ENCODE measurements around the gene IGFBP7. TPM values are rescaled to one million over a fixed set of nuclear protein-coding genes. Genes with fewer than 3 reads are reported as not detected.

Gene IGFBP7, protein sequence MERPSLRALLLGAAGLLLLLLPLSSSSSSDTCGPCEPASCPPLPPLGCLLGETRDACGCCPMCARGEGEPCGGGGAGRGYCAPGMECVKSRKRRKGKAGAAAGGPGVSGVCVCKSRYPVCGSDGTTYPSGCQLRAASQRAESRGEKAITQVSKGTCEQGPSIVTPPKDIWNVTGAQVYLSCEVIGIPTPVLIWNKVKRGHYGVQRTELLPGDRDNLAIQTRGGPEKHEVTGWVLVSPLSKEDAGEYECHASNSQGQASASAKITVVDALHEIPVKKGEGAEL
- total RNA-seq: under 1 TPM in 1 of 2 experiments, not detected in 1; 0.17 TPM

DNA sequence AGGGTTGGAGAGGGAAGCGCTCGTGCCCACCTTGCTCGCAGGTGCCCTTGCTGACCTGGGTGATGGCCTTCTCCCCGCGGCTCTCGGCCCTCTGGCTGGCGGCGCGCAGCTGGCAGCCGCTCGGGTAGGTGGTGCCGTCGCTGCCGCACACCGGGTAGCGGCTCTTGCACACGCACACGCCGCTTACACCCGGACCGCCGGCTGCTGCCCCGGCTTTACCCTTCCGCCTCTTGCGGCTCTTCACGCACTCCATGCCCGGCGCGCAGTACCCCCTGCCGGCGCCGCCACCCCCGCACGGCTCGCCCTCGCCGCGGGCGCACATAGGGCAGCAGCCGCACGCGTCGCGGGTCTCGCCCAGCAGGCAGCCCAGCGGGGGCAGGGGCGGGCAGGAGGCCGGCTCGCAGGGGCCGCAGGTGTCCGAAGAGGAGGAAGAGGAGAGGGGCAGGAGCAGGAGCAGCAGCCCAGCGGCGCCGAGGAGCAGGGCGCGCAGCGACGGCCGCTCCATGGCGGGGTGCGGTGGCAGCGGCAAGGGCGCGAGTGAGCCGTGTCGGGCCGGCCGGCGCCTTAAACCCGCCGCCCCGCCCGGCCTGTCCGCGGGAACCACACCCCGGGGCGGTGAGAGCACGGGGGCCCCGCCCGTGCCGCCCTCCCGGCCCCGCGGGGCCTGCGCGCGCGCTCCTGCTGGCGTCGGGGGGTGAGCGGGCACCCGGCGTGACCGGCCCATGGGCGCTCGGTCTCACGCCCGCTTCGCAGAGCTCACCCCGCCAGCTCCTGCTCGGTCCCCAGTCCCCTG is at the start of gene IGFBP7:
Gene IGFBP7 (minus strand): TSS at position 539 of the 793 bp plus-strand sequence. CDS start 34 bp downstream, at position 505.
- peak; percentile 11 for DNase-seq
- Mint-ChIP-seq H3K4me1 (ENCODE audit: low read depth) (peaks cover 11% of the 10 kb centered on the region), H3K36me3 (ENCODE audit: low read depth) (no peaks in the 10 kb centered on the region), H3K4me3 (peak within 1 kb of the TSS; percentile 65), H3K27me3 (ENCODE audit: low read depth) (peaks cover 58% of the 10 kb centered on the region), H3K9me3 (no peaks in the 10 kb centered on the region), H3K27ac (no peak within 1 kb of the TSS)
- CTCF ChIA-PET: interaction anchor here (0.6 to 0.8 kb wide), 2 partner anchors 57 to 203 kb away, joined by 3 read pairs; no protein-coding TSS in a partner anchor
- intact Hi-C loops (cut with micrococcal nuclease): no loop called here

DNA sequence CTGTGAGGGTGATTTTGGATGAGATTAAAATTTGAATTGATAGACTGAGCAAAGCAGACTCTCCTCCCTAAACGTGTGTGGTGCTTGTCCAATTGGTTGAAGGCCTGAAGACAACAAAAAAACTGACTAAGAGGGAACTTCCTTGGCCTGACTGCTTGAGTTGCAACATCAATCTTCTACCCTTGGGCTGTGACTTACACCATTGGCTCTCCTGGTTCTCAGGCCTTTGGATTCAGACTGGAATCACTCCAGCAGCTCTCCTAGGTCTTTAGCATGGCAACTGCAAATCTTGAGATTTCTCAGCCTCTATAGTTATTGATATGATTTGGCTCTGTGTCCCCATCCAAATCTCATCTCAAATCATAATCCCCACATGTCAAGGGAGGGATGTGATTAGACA is 49.7 kb upstream of the IGFBP7 start:
- CTCF ChIA-PET: no interaction called here

DNA sequence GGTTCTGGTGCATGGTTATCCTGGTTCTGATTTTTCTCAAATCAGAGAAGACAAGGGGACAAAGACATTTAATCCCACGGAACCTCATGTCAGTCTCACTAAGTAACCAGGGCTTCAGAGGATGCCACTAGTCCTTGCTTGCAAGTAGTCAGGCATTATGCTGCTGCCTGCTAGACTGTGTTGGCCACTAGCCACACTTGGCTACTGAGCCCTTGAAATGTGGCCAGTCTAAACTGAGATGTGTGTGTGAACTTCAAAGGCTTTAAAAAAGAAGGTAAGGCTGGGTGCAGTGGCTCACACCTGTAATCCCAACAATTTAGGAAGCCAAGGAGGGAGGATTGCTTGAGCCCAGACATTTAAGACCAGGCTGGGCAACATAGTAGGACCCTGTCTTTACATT is 48.6 kb upstream of the IGFBP7 start:
- Mint-ChIP-seq H3K27me3 (ENCODE audit: low read depth) (peaks cover 22% of the 10 kb centered on the region), H3K4me1 (ENCODE audit: low read depth) (peaks cover 3% of the 10 kb centered on the region), H3K36me3 (ENCODE audit: low read depth) (no peaks in the 10 kb centered on the region), H3K27ac (no peak overlapping the region), H3K4me3 (no peak overlapping the region), H3K9me3 (no peaks in the 10 kb centered on the region)
- no peak for DNase-seq
- CTCF ChIA-PET: no interaction called here
- intact Hi-C loops (cut with micrococcal nuclease): no loop called here

More for the DNA sequence above, 49.7 kb upstream of the IGFBP7 start:
- H3K9me3 Mint-ChIP-seq: no peaks in the 10 kb centered on the region
- DNase-seq: no peak
- peaks cover 24% of the 10 kb centered on the region for H3K27me3 Mint-ChIP-seq (ENCODE audit: low read depth)
- no peak overlapping the region for H3K27ac Mint-ChIP-seq
- H3K36me3 Mint-ChIP-seq (ENCODE audit: low read depth): no peaks in the 10 kb centered on the region
- no peak overlapping the region for H3K4me3 Mint-ChIP-seq
- peaks cover 8% of the 10 kb centered on the region for H3K4me1 Mint-ChIP-seq (ENCODE audit: low read depth)
- intact Hi-C loops (cut with micrococcal nuclease): loop anchor here (5.0 kb wide), 2 partner anchors 267 to 902 kb away; no protein-coding TSS in a partner anchor

DNA sequence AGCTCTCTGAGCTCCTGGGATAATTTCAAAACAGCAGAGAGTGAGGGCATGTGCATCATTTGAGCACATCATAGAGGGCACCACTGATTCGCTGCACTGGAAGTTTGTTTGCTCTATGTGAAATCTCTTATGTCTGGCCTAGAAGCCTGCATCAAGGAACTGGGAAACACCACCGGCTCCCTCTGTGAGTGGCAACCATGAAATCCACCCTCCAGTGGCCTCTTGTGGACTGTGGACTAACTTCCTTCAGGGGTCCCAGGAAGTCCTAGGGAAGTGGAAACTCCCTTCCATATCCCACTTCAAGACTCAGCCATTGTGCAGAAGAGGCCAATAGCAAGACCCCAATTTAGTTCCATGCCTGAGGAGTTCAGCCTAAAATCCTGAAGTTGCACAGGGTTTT is 48.0 kb upstream of the IGFBP7 start:
- no peaks in the 10 kb centered on the region for H3K36me3 Mint-ChIP-seq (ENCODE audit: low read depth)
- peaks cover under 1% of the 10 kb centered on the region for H3K4me1 Mint-ChIP-seq (ENCODE audit: low read depth)
- no peak for DNase-seq
- no peaks in the 10 kb centered on the region for H3K9me3 Mint-ChIP-seq
- H3K27me3 Mint-ChIP-seq (ENCODE audit: low read depth): peaks cover 27% of the 10 kb centered on the region
- CTCF ChIA-PET: no interaction called here
- H3K4me3 Mint-ChIP-seq: no peak overlapping the region
- intact Hi-C loops (cut with micrococcal nuclease): no loop called here
- no peak overlapping the region for H3K27ac Mint-ChIP-seq

DNA sequence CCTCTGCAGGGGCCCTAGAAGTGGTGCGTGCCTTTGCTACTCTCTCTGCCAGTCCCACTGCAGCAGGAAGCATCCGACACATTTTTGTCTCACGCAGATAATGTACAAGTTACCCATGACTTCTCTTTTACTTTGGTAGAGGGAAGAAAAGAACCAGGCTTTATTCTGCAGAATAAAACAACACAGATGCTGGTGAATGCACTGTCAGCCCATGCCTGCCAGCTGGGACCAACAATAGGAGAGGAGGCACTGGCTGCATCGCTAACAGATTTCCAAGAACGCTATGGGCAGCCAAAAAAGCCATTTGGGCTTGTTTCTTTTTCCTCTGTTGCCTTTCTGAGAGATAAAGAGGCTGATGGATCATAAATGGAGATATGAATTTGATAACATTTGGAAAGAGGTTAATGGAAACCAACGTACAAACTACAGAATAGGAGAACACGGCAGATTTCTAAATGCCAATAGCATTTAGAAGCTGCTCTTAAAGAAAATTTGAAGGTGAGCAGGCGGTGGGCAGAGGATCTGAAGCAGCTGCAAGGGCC is 47.5 kb upstream of the IGFBP7 start:
- CTCF ChIA-PET: no interaction called here
- intact Hi-C loops (cut with micrococcal nuclease): no loop called here
- DNase-seq: no peak
- Mint-ChIP-seq H3K36me3 (ENCODE audit: low read depth) (no peaks in the 10 kb centered on the region), H3K4me3 (no peak overlapping the region), H3K4me1 (ENCODE audit: low read depth) (no peaks in the 10 kb centered on the region), H3K27me3 (ENCODE audit: low read depth) (peaks cover 27% of the 10 kb centered on the region), H3K9me3 (no peaks in the 10 kb centered on the region), H3K27ac (no peak overlapping the region)

DNA sequence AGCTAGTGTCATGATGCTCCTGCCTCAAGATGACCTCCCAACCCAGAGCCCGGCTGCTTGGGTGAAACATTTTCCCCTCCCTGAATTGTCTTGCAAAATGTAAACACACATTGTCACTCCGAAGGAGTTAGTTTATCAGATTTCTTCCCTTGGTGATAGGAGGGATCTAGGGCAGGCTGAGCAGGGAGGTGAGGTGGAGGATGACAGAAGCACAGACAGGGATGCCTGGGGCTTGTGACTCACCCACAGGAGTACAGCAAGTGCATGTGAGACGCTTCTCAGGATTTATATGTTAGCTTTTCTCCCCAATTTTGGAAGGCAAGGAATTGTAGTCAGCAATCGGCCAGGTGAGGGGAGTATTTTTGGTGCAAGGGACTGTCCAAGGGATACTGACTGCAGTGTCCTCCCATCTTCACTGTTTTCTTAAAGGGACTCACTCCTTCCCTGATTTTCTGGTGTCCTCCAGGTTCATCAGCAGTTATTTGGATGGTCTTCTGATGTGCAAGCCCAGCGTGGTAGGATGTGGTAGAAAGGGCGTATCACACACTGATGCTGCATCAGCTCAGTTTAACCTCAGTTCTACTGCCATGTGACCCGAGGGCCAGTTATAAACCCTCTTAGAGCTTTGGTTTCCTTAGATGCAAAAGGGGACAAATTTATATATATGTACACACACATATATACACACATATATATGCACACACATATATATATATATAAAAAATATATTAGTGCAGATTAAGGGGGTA is 46.2 kb upstream of the IGFBP7 start:
- DNase-seq: no peak
- H3K4me1 Mint-ChIP-seq (ENCODE audit: low read depth): no peaks in the 10 kb centered on the region
- H3K36me3 Mint-ChIP-seq (ENCODE audit: low read depth): no peaks in the 10 kb centered on the region
- intact Hi-C loops (cut with micrococcal nuclease): no loop called here
- no peaks in the 10 kb centered on the region for H3K9me3 Mint-ChIP-seq
- CTCF ChIA-PET: no interaction called here
- peaks cover 27% of the 10 kb centered on the region for H3K27me3 Mint-ChIP-seq (ENCODE audit: low read depth)
- H3K4me3 Mint-ChIP-seq: no peak overlapping the region
- H3K27ac Mint-ChIP-seq: no peak overlapping the region

DNA sequence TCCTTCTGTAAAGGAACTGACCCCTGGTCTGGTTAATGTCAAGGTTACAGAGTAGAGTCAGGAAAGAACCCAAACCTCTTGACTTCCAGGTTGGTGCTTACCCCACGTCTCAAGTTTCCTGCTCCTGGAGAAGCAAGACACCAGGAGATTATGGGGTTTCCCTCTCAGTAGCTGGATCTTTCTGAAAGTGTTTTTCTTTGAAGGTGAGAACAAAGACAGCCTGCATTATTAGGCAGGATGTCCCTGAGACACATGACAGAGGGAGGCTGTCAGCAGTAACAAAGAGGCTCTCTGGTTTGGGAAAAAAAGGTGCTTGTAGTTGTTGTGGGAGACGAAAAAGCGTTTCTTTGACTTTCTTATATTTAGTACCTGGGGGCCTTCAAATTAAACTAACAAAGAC is 44.7 kb upstream of the IGFBP7 start:
- Mint-ChIP-seq H3K4me3 (no peak overlapping the region), H3K27me3 (ENCODE audit: low read depth) (peaks cover 27% of the 10 kb centered on the region), H3K4me1 (ENCODE audit: low read depth) (no peaks in the 10 kb centered on the region), H3K27ac (no peak overlapping the region), H3K9me3 (no peaks in the 10 kb centered on the region), H3K36me3 (ENCODE audit: low read depth) (no peaks in the 10 kb centered on the region)
- intact Hi-C loops (cut with micrococcal nuclease): no loop called here
- DNase-seq: no peak
- CTCF ChIA-PET: no interaction called here

DNA sequence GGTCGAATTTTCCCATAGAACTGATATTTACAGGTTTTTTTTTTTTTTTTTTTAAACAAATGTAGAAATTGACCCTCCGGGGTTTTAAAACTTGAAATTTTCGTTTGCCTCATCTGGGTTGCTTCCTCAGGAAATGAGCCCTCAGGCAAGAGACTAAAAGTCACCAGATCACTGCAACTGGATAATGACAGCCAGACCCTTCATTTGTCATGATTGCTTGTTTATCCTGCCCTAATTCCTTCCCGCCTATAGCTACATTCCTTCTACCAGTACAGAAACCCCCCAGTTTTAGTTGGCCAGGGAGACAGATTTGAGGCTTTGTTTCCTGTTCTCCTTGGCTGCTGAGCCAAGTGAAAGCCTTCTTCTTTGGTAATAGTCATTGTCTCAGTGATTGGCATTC is 44.0 kb upstream of the IGFBP7 start:
- H3K27me3 Mint-ChIP-seq (ENCODE audit: low read depth): peaks cover 27% of the 10 kb centered on the region
- no peaks in the 10 kb centered on the region for H3K9me3 Mint-ChIP-seq
- intact Hi-C loops (cut with micrococcal nuclease): no loop called here
- no peaks in the 10 kb centered on the region for H3K36me3 Mint-ChIP-seq (ENCODE audit: low read depth)
- CTCF ChIA-PET: no interaction called here
- no peak overlapping the region for H3K27ac Mint-ChIP-seq
- no peak for DNase-seq
- H3K4me3 Mint-ChIP-seq: no peak overlapping the region
- no peaks in the 10 kb centered on the region for H3K4me1 Mint-ChIP-seq (ENCODE audit: low read depth)

DNA sequence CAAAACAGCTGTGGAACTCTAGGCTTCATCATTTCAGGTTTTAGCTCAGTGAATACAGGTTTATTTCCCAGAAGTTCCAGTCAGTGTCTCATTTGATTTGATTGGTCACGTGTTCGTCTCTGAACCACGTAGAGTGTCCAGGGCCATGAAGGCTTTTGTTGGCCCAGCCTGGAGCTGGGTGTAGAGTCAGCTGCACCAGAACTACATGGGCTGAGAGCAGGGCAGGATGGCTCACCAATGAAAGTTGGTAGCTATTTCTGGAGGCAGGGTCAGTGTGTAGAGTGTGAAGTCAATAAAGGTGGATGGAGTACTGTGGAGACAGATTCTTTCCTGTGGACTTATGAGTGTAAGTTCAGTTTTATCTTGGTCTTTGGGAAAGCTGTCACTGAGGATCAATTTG is 43.0 kb upstream of the IGFBP7 start:
- H3K9me3 Mint-ChIP-seq: no peaks in the 10 kb centered on the region
- H3K4me1 Mint-ChIP-seq (ENCODE audit: low read depth): no peaks in the 10 kb centered on the region
- peaks cover 27% of the 10 kb centered on the region for H3K27me3 Mint-ChIP-seq (ENCODE audit: low read depth)
- intact Hi-C loops (cut with micrococcal nuclease): no loop called here
- H3K27ac Mint-ChIP-seq: no peak overlapping the region
- no peaks in the 10 kb centered on the region for H3K36me3 Mint-ChIP-seq (ENCODE audit: low read depth)
- DNase-seq: no peak
- CTCF ChIA-PET: interaction anchor here (2.1 kb wide), 1 partner anchor 10 kb away, joined by 5 read pairs; no protein-coding TSS in a partner anchor
- no peak overlapping the region for H3K4me3 Mint-ChIP-seq

DNA sequence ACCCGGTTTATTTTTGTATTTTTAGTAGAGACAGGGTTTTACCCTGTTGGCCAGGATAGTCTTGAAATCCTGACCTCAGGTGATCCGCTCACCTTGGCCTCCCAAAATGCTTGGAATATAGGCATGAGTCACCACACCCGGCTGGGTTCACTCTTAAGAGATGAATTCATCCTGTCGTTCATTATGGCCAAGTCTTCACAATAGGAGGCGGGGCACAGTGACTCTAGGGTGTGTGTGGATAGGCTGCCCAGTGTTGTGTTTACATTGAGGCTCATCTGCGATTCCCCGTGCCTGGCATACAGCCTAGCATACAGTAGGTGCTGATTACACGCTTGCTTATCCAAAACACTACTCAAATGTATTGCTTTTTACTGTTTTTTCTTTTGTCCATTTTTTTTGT is 41.3 kb upstream of the IGFBP7 start:
- intact Hi-C loops (cut with micrococcal nuclease): no loop called here
- H3K27me3 Mint-ChIP-seq (ENCODE audit: low read depth): peaks cover 25% of the 10 kb centered on the region
- H3K9me3 Mint-ChIP-seq: no peaks in the 10 kb centered on the region
- H3K4me3 Mint-ChIP-seq: no peak overlapping the region
- H3K27ac Mint-ChIP-seq: no peak overlapping the region
- CTCF ChIA-PET: interaction anchor here (2.1 kb wide), 1 partner anchor 12 kb away, joined by 5 read pairs; no protein-coding TSS in a partner anchor
- no peaks in the 10 kb centered on the region for H3K4me1 Mint-ChIP-seq (ENCODE audit: low read depth)
- no peak for DNase-seq
- H3K36me3 Mint-ChIP-seq (ENCODE audit: low read depth): no peaks in the 10 kb centered on the region

DNA sequence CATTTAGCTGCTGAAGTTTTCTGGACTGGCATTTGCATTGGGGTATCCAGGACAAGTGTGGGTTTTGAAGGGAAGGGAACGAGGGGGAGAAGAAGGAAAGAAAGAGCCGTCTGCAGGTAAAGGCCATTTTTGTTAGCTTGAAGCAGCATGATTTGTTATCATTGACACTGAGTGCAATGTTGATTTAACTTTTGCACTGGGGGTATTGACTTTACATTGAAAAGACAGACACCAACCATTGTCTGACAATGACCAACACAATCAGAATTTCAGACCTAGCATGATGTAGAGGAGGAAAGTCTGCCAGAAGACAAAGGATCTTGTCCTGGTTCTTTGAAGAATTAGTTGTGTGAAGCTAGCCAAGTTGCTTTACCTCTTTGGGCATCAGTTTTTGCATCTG is 39.6 kb upstream of the IGFBP7 start:
- Mint-ChIP-seq H3K36me3 (ENCODE audit: low read depth) (no peaks in the 10 kb centered on the region), H3K4me3 (no peak overlapping the region), H3K27me3 (ENCODE audit: low read depth) (peaks cover 20% of the 10 kb centered on the region), H3K9me3 (no peaks in the 10 kb centered on the region), H3K27ac (no peak overlapping the region), H3K4me1 (ENCODE audit: low read depth) (no peaks in the 10 kb centered on the region)
- no peak for DNase-seq
- CTCF ChIA-PET: interaction anchor here (0.9 kb wide), 1 partner anchor 13 kb away, joined by 6 read pairs; no protein-coding TSS in a partner anchor
- intact Hi-C loops (cut with micrococcal nuclease): no loop called here

DNA sequence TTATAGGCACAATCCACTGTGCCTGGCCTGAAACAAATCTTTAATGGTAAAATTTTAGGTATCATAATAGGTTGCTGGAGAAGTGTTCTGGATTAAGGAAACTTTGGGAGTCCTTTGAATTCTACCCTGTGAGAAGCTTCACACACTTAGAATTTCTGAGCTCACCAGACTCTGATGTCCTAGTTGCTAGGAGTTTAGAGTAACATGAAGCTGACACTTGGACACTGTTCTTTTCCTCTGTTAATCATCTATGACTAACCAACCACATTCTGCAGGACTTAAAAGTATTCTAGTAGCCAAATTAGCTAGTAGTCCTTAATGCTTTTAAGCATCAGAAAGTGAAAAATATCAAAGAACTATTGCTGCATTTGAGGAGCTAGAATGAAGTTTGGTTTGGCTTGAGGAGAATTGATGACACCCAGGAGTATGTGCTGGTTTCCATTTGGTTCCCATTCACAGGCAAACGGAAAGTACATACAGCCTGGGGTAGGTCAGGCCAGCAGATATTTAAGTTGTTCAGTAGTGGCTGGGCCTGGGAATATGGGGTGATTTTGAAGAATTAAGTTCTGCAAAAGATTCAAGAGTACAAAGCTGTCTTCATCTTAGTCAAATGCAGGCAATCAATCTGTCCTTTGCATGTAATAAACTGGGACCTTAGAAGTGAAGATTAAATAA is 38.8 kb upstream of the IGFBP7 start:
- Mint-ChIP-seq H3K27ac (no peak overlapping the region), H3K4me3 (no peak overlapping the region), H3K27me3 (ENCODE audit: low read depth) (peaks cover 15% of the 10 kb centered on the region), H3K36me3 (ENCODE audit: low read depth) (no peaks in the 10 kb centered on the region), H3K9me3 (no peaks in the 10 kb centered on the region), H3K4me1 (ENCODE audit: low read depth) (no peaks in the 10 kb centered on the region)
- intact Hi-C loops (cut with micrococcal nuclease): no loop called here
- no peak for DNase-seq
- CTCF ChIA-PET: interaction anchor here (0.8 kb wide), 1 partner anchor 15 kb away, joined by 3 read pairs; no protein-coding TSS in a partner anchor
